ENCODE data around the gene IRAK3. TPM values are rescaled to one million over a fixed set of nuclear protein-coding genes. Genes with fewer than 3 reads are reported as not detected.

The IRAK3 gene
- total RNA-seq, 1 donor from 2014 or later: 11.0 TPM

DNA sequence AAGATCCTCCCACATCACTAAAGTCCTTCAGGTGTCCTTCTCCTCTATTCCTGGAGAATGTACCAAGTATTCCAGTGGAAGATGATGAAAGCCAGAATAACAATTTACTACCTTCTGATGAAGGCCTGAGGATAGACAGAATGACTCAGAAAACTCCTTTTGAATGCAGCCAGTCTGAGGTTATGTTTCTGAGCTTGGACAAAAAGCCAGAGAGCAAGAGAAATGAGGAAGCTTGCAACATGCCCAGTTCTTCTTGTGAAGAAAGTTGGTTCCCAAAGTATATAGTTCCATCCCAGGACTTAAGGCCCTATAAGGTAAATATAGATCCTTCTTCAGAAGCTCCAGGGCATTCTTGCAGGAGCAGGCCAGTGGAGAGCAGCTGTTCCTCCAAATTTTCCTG is 58.7 kb downstream of the IRAK3 start:
- Histone ChIP-seq H3K27ac (ENCODE audit: low read depth, low read length) (no peak overlapping the region), H3K9ac (ENCODE audit: low read depth in 1 of 3, low read length in 3 of 3) (no peak overlapping the region), H3K9me3 (ENCODE audit: control insufficient read depth in 3 of 3, low read length in 3 of 3) (no peaks in the 10 kb centered on the region)

DNA sequence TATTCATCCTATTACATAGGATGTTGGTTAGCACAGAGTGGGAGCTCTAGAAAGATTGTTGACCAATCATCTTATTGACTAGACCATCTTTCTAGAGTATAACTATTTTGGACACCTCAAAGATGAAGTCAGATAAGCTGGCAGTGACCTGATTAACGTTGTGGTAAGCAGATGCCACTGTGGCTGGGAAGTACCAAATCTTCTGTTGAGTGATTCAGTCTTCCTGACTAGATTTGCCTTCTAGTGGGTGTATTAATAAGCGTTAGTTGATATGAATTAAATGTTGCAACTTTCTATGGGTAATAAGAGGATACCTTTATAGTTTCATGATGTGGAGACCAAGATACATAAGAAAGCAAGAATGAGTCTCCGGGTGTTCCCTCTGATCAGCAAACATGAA is 62.0 kb downstream of the IRAK3 start:
- Histone ChIP-seq H3K4me1 (ENCODE audit: control insufficient read depth in 3 of 3, insufficient read depth in 3 of 3, low read length in 3 of 3) (no peaks in the 10 kb centered on the region), H3K27me3 (ENCODE audit: control insufficient read depth in 3 of 3, insufficient read depth in 3 of 3, low read length in 3 of 3) (no peaks in the 10 kb centered on the region), H3K4me3 (ENCODE audit: low read length in 3 of 3) (no peak overlapping the region), H3K27ac (ENCODE audit: low read depth, low read length) (no peak overlapping the region), H3K9me3 (ENCODE audit: control insufficient read depth in 3 of 3, low read length in 3 of 3) (no peaks in the 10 kb centered on the region), H3K36me3 (ENCODE audit: control insufficient read depth in 3 of 3, insufficient read depth in 3 of 3, low read length in 3 of 3) (peaks cover 0 to 8% (median 0%) of the 10 kb centered on the region in 3 donors), H3K9ac (ENCODE audit: low read depth in 1 of 3, low read length in 3 of 3) (no peak overlapping the region)

More for the DNA sequence above, 58.7 kb downstream of the IRAK3 start:
- no peaks in the 10 kb centered on the region for H3K27me3 ChIP-seq (ENCODE audit: control insufficient read depth in 3 of 3, insufficient read depth in 3 of 3, low read length in 3 of 3)
- peaks cover 0 to 8% (median 0%) of the 10 kb centered on the region in 3 donors for H3K36me3 ChIP-seq (ENCODE audit: control insufficient read depth in 3 of 3, insufficient read depth in 3 of 3, low read length in 3 of 3)
- H3K4me3 ChIP-seq (ENCODE audit: low read length in 3 of 3): no peak overlapping the region
- no peaks in the 10 kb centered on the region for H3K4me1 ChIP-seq (ENCODE audit: control insufficient read depth in 3 of 3, insufficient read depth in 3 of 3, low read length in 3 of 3)

DNA sequence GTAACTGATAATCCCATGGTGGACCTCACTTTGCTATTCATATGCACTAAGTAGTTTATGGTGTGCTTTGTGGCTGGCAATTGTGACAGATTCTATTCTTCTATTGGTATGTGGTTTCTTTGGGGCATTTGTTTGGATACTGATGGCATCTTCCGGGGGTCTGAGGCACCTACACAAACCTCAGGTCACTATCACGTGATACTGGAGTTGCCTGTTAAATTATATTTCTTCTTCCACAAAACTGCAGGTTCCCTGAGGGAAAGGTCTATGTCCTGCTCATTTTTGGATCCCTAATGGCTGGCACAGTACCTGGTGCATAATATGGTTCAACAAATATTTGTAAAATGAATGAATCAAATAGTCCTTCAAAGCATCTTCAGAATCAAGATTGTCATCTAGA is 63.8 kb downstream of the IRAK3 start:
- H3K27me3 ChIP-seq (ENCODE audit: control insufficient read depth in 3 of 3, insufficient read depth in 3 of 3, low read length in 3 of 3): no peaks in the 10 kb centered on the region
- no peaks in the 10 kb centered on the region for H3K9me3 ChIP-seq (ENCODE audit: control insufficient read depth in 3 of 3, low read length in 3 of 3)
- no peak overlapping the region for H3K9ac ChIP-seq (ENCODE audit: low read depth in 1 of 3, low read length in 3 of 3)
- H3K36me3 ChIP-seq (ENCODE audit: control insufficient read depth in 3 of 3, insufficient read depth in 3 of 3, low read length in 3 of 3): peaks cover 0 to 6% (median 0%) of the 10 kb centered on the region in 3 donors
- no peaks in the 10 kb centered on the region for H3K4me1 ChIP-seq (ENCODE audit: control insufficient read depth in 3 of 3, insufficient read depth in 3 of 3, low read length in 3 of 3)
- H3K27ac ChIP-seq (ENCODE audit: low read depth, low read length): no peak overlapping the region
- H3K4me3 ChIP-seq (ENCODE audit: low read length in 3 of 3): no peak overlapping the region

DNA sequence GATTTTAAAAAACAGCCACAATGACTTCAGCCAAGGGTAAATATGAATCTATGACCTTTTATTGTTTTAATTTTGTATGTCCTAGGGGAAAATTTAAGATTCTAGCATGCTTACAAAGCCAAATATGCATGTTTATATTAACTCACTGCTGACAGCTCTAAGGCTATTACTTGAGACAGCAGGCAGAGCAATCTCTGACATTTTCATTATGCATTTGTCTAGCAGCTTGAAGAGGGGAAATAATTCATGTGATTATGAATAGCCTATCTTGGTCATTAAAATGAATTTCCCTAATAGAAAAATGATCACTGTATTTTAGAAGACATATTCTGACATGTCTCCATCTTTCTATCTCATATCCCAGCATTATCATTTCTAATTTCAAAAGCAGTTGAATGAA is 66.7 kb downstream of the IRAK3 start:
- no peaks in the 10 kb centered on the region for H3K9me3 ChIP-seq (ENCODE audit: control insufficient read depth in 3 of 3, low read length in 3 of 3)
- no peaks in the 10 kb centered on the region for H3K4me1 ChIP-seq (ENCODE audit: control insufficient read depth in 3 of 3, insufficient read depth in 3 of 3, low read length in 3 of 3)
- no peak overlapping the region for H3K4me3 ChIP-seq (ENCODE audit: low read length in 3 of 3)
- no peak overlapping the region for H3K27ac ChIP-seq (ENCODE audit: low read depth, low read length)
- H3K36me3 ChIP-seq (ENCODE audit: control insufficient read depth in 3 of 3, insufficient read depth in 3 of 3, low read length in 3 of 3): no peaks in the 10 kb centered on the region
- H3K27me3 ChIP-seq (ENCODE audit: control insufficient read depth in 3 of 3, insufficient read depth in 3 of 3, low read length in 3 of 3): no peaks in the 10 kb centered on the region
- H3K9ac ChIP-seq (ENCODE audit: low read depth in 1 of 3, low read length in 3 of 3): no peak overlapping the region

DNA sequence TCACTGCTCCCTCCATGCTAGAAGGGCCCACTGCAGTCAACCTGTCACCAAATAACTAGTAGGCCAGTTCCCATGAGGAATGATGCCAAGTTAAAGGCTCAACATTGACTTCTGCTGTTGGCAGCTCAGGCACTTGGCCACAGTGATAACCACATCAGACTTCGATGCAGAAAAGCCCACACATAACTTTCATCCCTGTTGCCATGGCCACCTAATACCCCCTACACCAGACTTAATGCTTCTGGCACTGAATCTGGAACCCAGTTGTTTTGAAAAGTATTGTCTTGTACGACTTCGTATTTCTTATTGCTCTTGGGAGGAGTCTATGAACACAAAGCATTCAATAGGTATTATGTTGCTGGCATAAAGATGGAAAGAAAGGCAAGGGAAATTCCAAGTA is 69.0 kb downstream of the IRAK3 start:
- no peaks in the 10 kb centered on the region for H3K27me3 ChIP-seq (ENCODE audit: control insufficient read depth in 3 of 3, insufficient read depth in 3 of 3, low read length in 3 of 3)
- H3K9me3 ChIP-seq (ENCODE audit: control insufficient read depth in 3 of 3, low read length in 3 of 3): no peaks in the 10 kb centered on the region
- no peaks in the 10 kb centered on the region for H3K36me3 ChIP-seq (ENCODE audit: control insufficient read depth in 3 of 3, insufficient read depth in 3 of 3, low read length in 3 of 3)
- no peak overlapping the region for H3K9ac ChIP-seq (ENCODE audit: low read depth in 1 of 3, low read length in 3 of 3)
- H3K4me1 ChIP-seq (ENCODE audit: control insufficient read depth in 3 of 3, insufficient read depth in 3 of 3, low read length in 3 of 3): no peaks in the 10 kb centered on the region
- H3K27ac ChIP-seq (ENCODE audit: low read depth, low read length): no peak overlapping the region
- H3K4me3 ChIP-seq (ENCODE audit: low read length in 3 of 3): no peak overlapping the region

DNA sequence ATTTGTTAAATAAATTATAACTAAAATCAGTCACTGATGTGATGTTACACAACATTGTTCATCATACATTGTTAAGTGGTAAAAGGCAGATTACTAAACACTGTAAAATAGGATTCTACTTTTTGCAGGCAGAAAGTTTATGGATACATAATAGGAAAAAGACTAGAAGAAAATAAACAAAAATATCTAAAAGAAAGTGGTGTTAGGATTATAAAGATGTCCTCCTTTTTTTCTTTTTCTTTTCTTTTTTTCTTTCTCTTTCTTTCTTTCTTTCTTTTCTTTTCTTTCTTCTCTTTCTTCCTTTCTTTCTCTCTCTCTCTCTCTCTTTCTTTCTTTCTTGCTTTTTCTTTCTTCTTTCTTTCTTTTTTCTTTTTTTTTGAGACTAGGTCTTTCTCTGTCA is 73.7 kb downstream of the IRAK3 start:
- no peaks in the 10 kb centered on the region for H3K4me1 ChIP-seq (ENCODE audit: control insufficient read depth in 3 of 3, insufficient read depth in 3 of 3, low read length in 3 of 3)

DNA sequence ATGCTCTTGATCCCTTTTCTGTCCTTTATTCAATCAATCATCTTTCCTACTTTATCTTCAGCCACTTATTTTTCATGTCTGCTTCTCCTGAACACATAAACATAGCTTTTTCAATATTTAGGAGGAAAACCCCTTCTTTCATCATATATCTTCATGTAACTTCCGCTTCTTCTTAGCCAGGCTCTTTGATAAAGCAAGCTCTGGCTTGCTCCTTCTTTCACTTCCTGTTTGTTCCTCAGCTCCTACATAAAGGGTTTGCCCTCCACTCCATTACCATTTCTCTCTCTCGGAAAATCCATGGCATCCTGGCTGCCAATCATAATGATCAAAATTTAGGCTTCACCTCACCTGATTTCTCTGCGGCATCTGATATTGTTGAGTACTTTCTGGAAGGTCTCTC is 79.5 kb downstream of the IRAK3 start:
- no peak overlapping the region for H3K27ac ChIP-seq (ENCODE audit: low read depth, low read length)
- H3K4me3 ChIP-seq (ENCODE audit: low read length in 3 of 3): no peak overlapping the region
- H3K4me1 ChIP-seq (ENCODE audit: control insufficient read depth in 3 of 3, insufficient read depth in 3 of 3, low read length in 3 of 3): no peaks in the 10 kb centered on the region
- H3K9me3 ChIP-seq (ENCODE audit: control insufficient read depth in 3 of 3, low read length in 3 of 3): no peaks in the 10 kb centered on the region
- no peaks in the 10 kb centered on the region for H3K36me3 ChIP-seq (ENCODE audit: control insufficient read depth in 3 of 3, insufficient read depth in 3 of 3, low read length in 3 of 3)
- no peak overlapping the region for H3K9ac ChIP-seq (ENCODE audit: low read depth in 1 of 3, low read length in 3 of 3)
- no peaks in the 10 kb centered on the region for H3K27me3 ChIP-seq (ENCODE audit: control insufficient read depth in 3 of 3, insufficient read depth in 3 of 3, low read length in 3 of 3)

More for the DNA sequence above, 73.7 kb downstream of the IRAK3 start:
- Histone ChIP-seq H3K4me3 (ENCODE audit: low read length in 3 of 3) (no peak overlapping the region), H3K27me3 (ENCODE audit: control insufficient read depth in 3 of 3, insufficient read depth in 3 of 3, low read length in 3 of 3) (no peaks in the 10 kb centered on the region), H3K27ac (ENCODE audit: low read depth, low read length) (no peak overlapping the region), H3K9ac (ENCODE audit: low read depth in 1 of 3, low read length in 3 of 3) (no peak overlapping the region), H3K36me3 (ENCODE audit: control insufficient read depth in 3 of 3, insufficient read depth in 3 of 3, low read length in 3 of 3) (no peaks in the 10 kb centered on the region), H3K9me3 (ENCODE audit: control insufficient read depth in 3 of 3, low read length in 3 of 3) (no peaks in the 10 kb centered on the region)

DNA sequence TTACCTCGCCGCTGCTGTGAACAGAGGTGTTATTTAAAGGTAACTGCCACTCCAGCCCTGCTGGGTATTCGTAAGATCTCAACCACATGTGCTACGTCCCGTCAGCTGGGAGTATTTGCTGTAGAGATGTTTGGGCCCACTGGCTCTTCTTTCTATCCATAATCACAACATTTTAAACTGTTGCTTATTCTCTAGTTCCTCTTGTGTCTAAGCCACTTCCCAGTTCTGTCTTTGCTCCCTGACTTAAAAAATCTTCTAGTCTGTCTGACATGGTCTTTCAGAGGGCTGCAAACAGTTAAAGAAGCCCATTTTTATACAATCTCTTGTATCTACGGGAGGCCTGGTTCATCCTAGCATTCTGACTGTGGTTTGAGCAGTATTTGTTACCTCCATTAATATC is 80.1 kb downstream of the IRAK3 start:
- H3K36me3 ChIP-seq (ENCODE audit: control insufficient read depth in 3 of 3, insufficient read depth in 3 of 3, low read length in 3 of 3): no peaks in the 10 kb centered on the region
- H3K27me3 ChIP-seq (ENCODE audit: control insufficient read depth in 3 of 3, insufficient read depth in 3 of 3, low read length in 3 of 3): no peaks in the 10 kb centered on the region
- H3K4me1 ChIP-seq (ENCODE audit: control insufficient read depth in 3 of 3, insufficient read depth in 3 of 3, low read length in 3 of 3): no peaks in the 10 kb centered on the region
- no peaks in the 10 kb centered on the region for H3K9me3 ChIP-seq (ENCODE audit: control insufficient read depth in 3 of 3, low read length in 3 of 3)
- no peak overlapping the region for H3K9ac ChIP-seq (ENCODE audit: low read depth in 1 of 3, low read length in 3 of 3)
- H3K27ac ChIP-seq (ENCODE audit: low read depth, low read length): no peak overlapping the region
- H3K4me3 ChIP-seq (ENCODE audit: low read length in 3 of 3): no peak overlapping the region

DNA sequence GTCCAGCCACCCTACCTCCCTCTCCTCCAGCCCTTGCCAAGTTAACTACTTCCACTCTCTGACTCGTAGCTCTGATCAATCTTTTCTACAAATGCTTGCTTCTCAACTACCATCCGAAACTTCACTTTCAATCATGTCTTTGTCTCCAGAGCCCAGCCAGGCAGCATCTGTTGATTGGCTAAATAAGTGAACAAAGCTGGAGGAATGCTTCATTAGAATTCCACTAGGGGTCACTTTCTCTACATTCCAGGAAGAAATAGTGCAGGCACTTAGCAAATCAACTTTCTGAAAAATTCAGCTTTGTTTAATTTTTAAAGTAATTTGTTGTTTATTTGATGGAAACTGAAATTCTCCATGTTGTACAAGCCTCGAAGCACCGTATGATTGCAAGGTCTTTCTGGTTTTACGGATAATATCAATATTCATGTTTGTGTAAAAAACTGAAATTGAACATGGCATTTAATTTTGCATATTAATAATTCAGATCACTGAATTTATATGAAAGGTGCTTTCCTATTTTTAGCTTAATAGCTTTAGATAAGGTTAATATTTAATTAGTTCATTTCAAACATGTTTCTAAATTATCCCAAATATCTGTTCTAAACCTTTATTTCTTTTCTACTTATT is 80.9 kb downstream of the IRAK3 start:
- Histone ChIP-seq H3K9me3 (ENCODE audit: control insufficient read depth in 3 of 3, low read length in 3 of 3) (no peaks in the 10 kb centered on the region), H3K27ac (ENCODE audit: low read depth, low read length) (no peak overlapping the region), H3K4me1 (ENCODE audit: control insufficient read depth in 3 of 3, insufficient read depth in 3 of 3, low read length in 3 of 3) (no peaks in the 10 kb centered on the region), H3K4me3 (ENCODE audit: low read length in 3 of 3) (no peak overlapping the region), H3K36me3 (ENCODE audit: control insufficient read depth in 3 of 3, insufficient read depth in 3 of 3, low read length in 3 of 3) (no peaks in the 10 kb centered on the region), H3K9ac (ENCODE audit: low read depth in 1 of 3, low read length in 3 of 3) (no peak overlapping the region), H3K27me3 (ENCODE audit: control insufficient read depth in 3 of 3, insufficient read depth in 3 of 3, low read length in 3 of 3) (no peaks in the 10 kb centered on the region)

DNA sequence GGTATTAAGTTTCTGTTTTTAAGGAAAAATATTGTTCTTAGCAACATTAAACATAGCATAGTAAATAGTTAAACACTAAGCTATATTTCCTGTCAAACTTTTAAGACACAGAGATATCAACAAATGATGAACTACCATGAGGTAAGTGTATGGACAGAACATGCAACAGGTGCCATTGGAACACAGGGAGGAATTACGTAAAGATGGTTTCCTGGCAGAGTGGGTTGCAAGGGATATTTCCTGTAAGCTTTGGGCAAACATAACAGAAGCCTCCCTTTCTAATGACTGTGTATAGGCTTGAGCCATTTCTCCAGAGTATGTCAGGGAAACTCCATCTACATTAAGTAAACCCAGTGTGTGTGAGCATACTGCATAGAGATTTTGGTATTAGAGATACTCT is 81.6 kb downstream of the IRAK3 start:
- no peaks in the 10 kb centered on the region for H3K4me1 ChIP-seq (ENCODE audit: control insufficient read depth in 3 of 3, insufficient read depth in 3 of 3, low read length in 3 of 3)
- H3K27me3 ChIP-seq (ENCODE audit: control insufficient read depth in 3 of 3, insufficient read depth in 3 of 3, low read length in 3 of 3): no peaks in the 10 kb centered on the region
- no peaks in the 10 kb centered on the region for H3K36me3 ChIP-seq (ENCODE audit: control insufficient read depth in 3 of 3, insufficient read depth in 3 of 3, low read length in 3 of 3)
- H3K4me3 ChIP-seq (ENCODE audit: low read length in 3 of 3): no peak overlapping the region
- H3K9ac ChIP-seq (ENCODE audit: low read depth in 1 of 3, low read length in 3 of 3): no peak overlapping the region
- no peaks in the 10 kb centered on the region for H3K9me3 ChIP-seq (ENCODE audit: control insufficient read depth in 3 of 3, low read length in 3 of 3)
- no peak overlapping the region for H3K27ac ChIP-seq (ENCODE audit: low read depth, low read length)
